ENCODE results near the gene SPEG.

SPEG gene

DNA sequence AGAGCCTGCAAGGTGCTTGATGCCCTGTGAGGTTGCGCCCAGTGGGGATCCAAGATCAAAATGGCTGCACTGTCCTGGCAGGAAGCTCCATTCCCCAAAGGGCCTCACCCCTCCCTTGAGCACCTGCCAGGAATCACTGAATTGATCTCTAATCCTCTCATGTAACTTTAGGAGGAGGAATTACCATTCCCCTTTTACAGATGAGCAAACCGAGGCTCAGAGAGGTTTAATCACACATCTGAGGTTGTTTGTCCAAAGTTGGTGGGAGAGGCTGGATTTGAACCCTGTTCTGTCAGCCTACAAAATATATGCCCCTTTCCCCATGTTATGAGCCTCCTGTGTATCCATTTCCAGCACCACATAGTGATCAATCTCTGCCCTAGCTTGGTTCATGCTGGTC is 90.2 kb downstream of the SPEG start:
- in situ Hi-C loops (cut with MboI; ENCODE audit: low sequenced_read_pairs): loop anchor here (10.0 kb wide), 1 partner anchor 120 kb away; no protein-coding TSS in a partner anchor

DNA sequence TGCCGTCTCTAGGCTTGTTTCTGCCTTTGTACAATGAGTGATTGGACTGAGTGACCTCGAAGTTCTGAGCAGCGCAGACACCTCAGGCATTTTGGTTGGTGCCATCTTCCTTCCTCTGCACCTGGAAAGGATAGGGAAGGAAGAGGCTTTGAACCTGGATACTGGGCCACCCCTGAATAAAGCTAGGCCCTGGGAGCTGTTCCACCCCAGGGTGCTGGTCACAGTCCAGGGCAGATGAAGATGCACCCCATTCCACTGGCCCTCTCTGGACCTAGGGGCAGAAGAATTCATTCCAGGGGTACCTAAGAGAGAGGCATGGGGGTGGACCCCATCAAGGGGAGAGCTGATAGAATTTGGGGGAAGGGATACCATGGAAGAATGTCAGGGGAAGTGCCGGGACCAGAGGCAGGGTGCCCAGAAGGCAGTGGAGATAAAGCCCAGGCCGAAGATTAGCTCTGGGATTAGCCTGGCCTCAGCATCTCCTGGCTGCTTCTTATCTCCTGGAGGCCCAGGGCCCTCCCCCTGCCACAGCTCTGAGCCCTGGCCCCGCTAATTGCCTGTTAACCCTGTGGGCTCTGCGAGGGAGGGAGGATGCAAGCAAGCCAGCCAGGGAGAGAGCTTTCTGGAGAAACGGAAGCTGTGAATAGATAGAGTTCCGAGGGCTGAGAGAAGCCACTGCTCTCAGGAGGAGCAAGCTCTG is 91.0 kb downstream of the SPEG start:
- in situ Hi-C loops (cut with MboI; ENCODE audit: low sequenced_read_pairs): loop anchor here (10.0 kb wide), 1 partner anchor 121 kb away; no protein-coding TSS in a partner anchor

DNA sequence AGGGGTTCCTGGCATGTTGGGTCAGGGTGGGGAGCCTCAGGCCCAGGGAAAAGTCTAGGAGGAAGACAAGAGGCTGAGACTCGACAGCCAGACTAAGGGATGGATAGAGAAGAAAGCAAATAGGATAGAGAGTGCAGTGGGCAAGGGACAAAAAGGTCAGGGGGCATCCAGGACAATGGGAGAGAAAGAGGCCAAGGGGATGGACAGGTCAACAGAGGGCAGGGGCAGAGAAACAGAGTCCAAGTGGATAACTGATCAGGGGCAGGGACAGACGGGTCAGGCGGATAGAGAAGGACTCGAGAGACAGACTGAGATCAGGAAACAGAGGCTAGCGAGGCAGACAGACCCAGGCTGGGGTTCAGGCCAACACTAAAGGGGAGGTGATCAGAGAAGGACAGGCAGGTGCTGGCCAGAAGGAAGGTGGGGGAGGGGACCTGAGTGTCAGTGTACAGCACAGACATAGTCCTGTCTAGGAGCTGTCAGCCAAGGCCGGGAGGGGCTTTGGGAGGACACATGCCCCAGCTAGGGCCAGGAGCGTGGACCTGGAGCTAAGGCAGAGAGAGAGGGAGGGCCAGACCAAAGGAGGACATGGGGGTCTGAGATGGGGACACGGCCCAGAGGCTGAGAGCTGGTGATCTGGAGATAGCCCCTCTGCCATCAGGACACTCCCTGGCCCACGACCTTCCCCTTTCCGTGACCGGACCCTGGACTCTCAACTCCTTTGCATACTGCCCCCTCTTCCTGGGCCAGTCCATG is 91.9 kb downstream of the SPEG start:
- in situ Hi-C loops (cut with MboI; ENCODE audit: low sequenced_read_pairs): loop anchor here (10.0 kb wide), 1 partner anchor 122 kb away; no protein-coding TSS in a partner anchor

- in situ Hi-C loops (cut with MboI; ENCODE audit: low sequenced_read_pairs): loop anchor here (10.0 kb wide), 1 partner anchor 122 kb away; no protein-coding TSS in a partner anchor
Observed at GRCh38 chr2:219527076-219527394, 92.4 kb downstream of the SPEG start.

DNA sequence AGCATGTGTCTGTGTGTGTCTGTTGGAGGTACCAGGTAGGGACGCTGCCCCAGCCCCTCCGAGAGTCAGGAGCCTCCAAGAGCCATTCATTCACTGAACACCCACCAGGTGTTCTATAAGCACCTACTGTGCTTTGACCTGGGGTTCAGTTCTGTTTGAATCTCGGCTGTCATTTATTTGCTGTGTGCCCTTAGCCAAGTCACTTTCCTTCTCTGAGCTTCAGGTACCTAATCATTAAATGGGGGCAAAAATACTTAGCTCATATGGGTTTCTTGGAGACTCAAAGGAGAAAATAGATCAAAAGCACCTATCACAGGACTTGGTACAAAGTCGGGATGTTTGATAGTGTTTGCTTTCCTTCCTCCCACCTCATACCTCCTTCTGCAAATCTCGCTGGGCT is 92.8 kb downstream of the SPEG start:
- in situ Hi-C loops (cut with MboI; ENCODE audit: low sequenced_read_pairs): loop anchor here (10.0 kb wide), 1 partner anchor 123 kb away; no protein-coding TSS in a partner anchor

- in situ Hi-C loops (cut with MboI; ENCODE audit: low sequenced_read_pairs): no loop called here
Observed at GRCh38 chr2:219530048-219530963, 95.7 kb downstream of the SPEG start.

GRCh38 chr2:219531639-219532377 is 97.2 kb downstream of the SPEG start:
- in situ Hi-C loops (cut with MboI; ENCODE audit: low sequenced_read_pairs): no loop called here

- in situ Hi-C loops (cut with MboI; ENCODE audit: low sequenced_read_pairs): no loop called here
Observed at GRCh38 chr2:219532378-219532649, 97.7 kb downstream of the SPEG start.

DNA sequence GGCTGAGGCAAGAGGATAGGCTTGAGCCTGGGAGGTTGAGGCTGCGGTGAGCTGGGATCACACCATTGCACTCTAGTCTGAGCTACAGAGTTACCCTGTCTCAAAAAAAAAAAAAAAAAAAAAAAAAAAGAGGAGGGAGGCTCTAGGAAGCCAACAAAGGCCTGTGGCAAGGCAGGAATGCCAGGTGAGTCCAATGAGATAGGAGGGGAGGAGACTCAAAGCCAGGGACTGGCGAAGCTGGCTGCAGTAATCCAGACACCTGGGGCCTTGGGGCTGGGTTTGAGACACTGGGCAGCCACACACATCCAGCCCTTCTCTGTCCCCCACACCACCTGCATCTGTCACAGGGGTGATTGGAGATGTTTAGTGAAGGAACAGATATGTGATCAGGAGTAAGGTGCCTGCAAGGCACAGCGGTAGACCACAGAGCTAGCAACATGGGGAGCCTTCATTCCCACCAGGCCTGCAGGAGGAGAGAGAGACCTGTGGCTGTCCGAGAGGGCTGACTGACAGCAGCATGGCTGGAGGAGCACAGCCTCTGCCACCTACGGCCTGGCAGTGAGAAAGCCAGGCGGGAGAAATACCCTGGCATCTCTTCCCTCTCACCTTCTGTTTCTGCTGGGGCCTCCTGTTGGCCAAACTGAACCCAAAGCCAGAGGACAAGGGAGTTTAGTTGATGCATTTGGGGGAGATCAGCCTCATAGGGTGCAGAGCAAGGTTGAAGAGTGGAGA is 99.5 kb downstream of the SPEG start:
- in situ Hi-C loops (cut with MboI; ENCODE audit: low sequenced_read_pairs): no loop called here

GRCh38 chr2:219536425-219536824 is 101.8 kb downstream of the SPEG start:
- in situ Hi-C loops (cut with MboI; ENCODE audit: low sequenced_read_pairs): no loop called here

GRCh38 chr2:219536967-219537366 is 102.3 kb downstream of the SPEG start:
- in situ Hi-C loops (cut with MboI; ENCODE audit: low sequenced_read_pairs): no loop called here

DNA sequence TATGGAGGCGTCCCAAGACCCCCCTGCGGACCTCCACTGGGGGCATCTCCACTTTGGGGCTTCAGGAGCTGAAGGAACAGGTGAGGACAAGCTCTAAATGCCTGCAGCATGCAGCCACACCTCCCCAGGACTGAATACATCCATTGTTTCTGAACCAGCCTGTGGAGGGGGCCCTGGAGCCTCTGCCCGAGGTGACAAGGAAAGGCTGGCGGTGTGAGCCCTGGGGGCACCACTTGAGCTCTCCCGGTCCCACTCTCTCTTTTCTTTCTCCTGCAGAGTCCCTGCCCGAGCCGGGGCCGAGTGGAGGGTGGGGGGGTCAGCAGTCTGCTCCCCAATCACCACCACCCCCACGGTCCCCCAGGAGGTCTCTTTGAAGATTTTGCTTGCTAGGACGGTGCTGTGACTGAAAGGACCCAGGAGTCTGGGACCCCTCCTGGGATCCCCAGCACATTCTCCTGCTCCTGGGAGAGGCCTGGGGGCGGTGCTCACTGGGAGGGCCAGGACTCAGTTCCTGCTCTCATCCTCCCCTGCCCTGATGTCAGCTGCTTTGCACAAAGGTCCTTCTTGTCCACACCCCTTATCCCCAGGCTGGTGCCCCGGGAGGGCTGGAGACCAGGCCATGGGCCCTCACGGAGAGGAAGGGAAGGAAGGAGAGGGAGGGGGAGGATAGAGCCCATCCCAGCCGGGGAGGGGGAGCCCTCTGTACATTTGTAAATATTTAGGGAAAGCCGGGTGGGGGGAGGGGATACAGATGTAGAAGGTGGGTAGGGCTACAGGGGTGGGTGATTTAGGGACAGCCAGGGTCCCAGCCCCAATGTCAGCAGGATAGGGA is 103.2 kb downstream of the SPEG start:
- in situ Hi-C loops (cut with MboI; ENCODE audit: low sequenced_read_pairs): no loop called here

DNA sequence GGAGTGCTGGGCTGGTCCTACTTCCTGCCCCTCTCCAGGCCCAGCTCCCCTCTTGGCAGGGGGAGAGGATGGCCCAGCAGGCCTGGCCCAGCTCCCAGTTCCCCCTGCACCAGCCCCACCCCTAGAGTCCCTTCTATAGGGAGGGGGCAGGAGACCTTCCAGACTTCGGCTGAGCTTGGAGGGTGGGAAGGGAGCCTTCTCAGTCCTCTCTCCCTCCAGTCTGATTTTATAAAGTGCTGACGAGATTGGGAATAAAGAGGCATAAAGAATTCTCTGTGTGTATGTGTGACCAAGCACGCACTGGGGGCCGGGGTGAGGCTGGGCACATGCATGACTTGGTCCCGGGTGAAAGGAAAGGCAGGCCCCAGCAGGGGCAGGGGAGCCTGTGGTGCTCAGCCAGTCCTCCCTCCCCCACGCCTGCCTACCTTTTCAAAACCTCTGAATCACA is 103.9 kb downstream of the SPEG start:
- in situ Hi-C loops (cut with MboI; ENCODE audit: low sequenced_read_pairs): no loop called here

DNA sequence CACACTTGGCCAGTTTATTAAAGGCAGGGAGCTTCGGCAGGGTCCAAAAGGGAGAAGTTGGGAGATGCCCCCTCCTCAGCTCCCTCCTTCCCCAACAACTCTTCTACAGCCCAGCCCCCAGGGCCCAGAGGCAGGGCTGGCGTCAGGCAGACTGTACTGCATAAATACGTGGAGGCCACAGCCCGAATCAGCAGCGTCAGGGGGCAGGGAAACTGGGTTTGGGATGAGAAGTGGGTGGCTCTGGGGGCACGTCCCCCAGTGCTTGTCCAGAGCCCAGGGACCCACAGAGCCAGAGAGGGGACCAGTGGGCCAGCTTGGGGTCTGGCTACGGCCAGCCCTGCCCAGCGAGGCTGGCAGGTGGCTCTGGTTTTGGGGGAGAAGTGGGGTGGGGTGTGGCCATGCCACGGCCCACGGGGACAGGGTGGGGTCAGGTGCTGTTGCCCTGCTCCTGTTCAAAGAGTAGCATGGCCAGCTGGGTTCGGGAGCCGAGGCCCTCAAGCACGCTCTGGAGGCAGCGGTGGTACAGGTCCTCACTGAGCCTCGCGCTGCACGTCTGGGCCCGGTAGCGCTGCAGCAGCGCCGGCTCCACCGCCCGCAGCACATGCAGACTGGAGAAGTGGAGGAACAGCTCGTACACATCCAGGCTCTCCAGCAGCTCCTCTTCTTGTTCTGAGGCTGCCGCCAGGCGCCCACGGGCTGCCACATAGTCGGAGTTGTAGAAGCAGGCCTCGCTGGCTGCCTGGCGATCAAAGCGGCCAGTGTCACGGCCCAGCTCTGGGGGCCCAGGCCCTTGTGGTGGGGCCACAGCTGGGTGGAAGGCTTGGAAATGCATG is 104.5 kb downstream of the SPEG start:
- in situ Hi-C loops (cut with MboI; ENCODE audit: low sequenced_read_pairs): no loop called here

GRCh38 chr2:219539926-219540678 is 105.5 kb downstream of the SPEG start:
- in situ Hi-C loops (cut with MboI; ENCODE audit: low sequenced_read_pairs): loop anchor here (10.0 kb wide), 1 partner anchor 105 kb away; no protein-coding TSS in a partner anchor

GRCh38 chr2:219540784-219541504 is 106.3 kb downstream of the SPEG start:
- in situ Hi-C loops (cut with MboI; ENCODE audit: low sequenced_read_pairs): loop anchor here (10.0 kb wide), 1 partner anchor 104 kb away; no protein-coding TSS in a partner anchor

Measured in HL-60/S4 treated with phorbol 12-myristate 13-acetate at 8.2 ng/mL for 4 days and 3 days (cell line).